Measurements from ENCODE around the gene ZC3H4.

DNA sequence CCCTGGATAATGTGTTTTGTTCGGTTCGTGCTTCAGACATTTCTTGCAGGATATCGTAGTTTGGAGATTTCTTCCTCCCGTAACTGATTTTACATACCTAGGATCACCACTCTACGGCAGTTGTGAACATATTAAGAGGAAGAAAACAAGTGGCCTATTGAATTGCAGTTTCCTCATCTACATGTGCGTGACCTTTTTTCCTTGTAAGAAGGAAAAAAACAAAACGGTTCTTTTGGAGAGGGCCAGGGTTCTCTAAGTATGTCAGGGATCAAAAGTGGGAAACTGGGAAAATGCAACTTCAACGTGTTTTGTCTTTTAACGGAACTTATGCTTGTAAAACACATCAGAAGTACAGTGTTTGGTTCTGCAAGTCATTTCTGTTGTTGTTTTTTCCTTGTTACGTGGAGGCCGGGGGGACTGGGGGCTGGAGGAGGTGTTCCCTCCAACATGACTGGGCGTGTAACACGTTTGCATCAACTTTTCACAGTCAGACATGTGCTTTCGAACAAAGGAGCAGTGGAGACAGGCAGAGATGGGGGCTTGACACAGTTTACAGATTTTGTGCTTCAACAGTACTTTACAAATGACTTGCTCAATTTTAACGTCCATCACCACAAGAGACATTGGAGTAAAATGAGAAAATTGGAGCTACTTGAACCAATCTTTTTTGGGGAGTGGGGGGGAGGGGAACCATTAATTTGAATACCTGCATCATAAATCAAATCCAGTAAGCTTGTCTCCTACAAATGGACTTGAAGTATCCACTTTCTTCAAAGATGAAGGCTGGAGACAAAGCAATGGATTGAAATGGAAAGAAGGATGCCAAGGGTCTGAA, 3.8 kb downstream of the ZC3H4 start:
- TF ChIP-seq, protein P1, sequence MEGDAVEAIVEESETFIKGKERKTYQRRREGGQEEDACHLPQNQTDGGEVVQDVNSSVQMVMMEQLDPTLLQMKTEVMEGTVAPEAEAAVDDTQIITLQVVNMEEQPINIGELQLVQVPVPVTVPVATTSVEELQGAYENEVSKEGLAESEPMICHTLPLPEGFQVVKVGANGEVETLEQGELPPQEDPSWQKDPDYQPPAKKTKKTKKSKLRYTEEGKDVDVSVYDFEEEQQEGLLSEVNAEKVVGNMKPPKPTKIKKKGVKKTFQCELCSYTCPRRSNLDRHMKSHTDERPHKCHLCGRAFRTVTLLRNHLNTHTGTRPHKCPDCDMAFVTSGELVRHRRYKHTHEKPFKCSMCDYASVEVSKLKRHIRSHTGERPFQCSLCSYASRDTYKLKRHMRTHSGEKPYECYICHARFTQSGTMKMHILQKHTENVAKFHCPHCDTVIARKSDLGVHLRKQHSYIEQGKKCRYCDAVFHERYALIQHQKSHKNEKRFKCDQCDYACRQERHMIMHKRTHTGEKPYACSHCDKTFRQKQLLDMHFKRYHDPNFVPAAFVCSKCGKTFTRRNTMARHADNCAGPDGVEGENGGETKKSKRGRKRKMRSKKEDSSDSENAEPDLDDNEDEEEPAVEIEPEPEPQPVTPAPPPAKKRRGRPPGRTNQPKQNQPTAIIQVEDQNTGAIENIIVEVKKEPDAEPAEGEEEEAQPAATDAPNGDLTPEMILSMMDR (IDR thresholded peaks at IDR 0.05): no peak
- TF ChIP-seq POLR2A (IDR thresholded peaks at IDR 0.05): no peak
